Measurements from ENCODE around the gene KNTC1. TPM values are rescaled to one million over a fixed set of nuclear protein-coding genes. Genes with fewer than 3 reads are reported as not detected.
A peak's percentile ranks its signal among the peaks of the same experiment; 100 is the strongest.
"Not testable (repeated sequence)": the region's sequence is repeated elsewhere in the genome, so short reads cannot be mapped to it uniquely, and the experiment has no call there.

Gene KNTC1
- total and polyA plus RNA-seq, 7 experiments from 2014 or later = 4.0 to 102 (median 30.9) TPM

GRCh38 chr12:122486805-122487426, 40.1 kb upstream of the KNTC1 start:
- no peaks in the 10 kb centered on the region for H3K27me3 Mint-ChIP-seq
- H3K27me3 ChIP-seq (ENCODE audit: control insufficient read depth in 2 of 2, insufficient read depth in 2 of 2, low read length in 2 of 2) = no peaks in the 10 kb centered on the region
- intact Hi-C loops (cut with micrococcal nuclease) = no loop called here
- peaks cover 0 to 17% (median 8%) of the 10 kb centered on the region in 7 donors for H3K4me1 Mint-ChIP-seq
- POLR2A ChIA-PET = no interaction called here
- H3K27ac ChIP-seq (ENCODE audit: low read depth, low read length) = no peak overlapping the region
- H3K9me3 ChIP-seq (ENCODE audit: control insufficient read depth in 2 of 3, low read length in 3 of 3) = no peaks in the 10 kb centered on the region
- DNase-seq (no peak), ATAC-seq (no peak)
- peaks cover 22 to 47% (median 34%) of the 10 kb centered on the region in 5 donors for H3K36me3 Mint-ChIP-seq
- H3K4me3 Mint-ChIP-seq = no peak overlapping the region
- CTCF ChIA-PET = no interaction called here
- no peaks in the 10 kb centered on the region for H3K4me1 ChIP-seq (ENCODE audit: control insufficient read depth in 2 of 2, insufficient read depth in 2 of 2, low read length in 2 of 2)
- H3K27ac Mint-ChIP-seq = peak overlapping the region in 2 of 9 donors; percentile 28 to 76
- H3K9me3 Mint-ChIP-seq = no peaks in the 10 kb centered on the region
- H3K4me3 ChIP-seq (ENCODE audit: low read length) = no peak overlapping the region
- H3K36me3 ChIP-seq (ENCODE audit: control insufficient read depth in 2 of 3, insufficient read depth in 3 of 3, low read length in 3 of 3) = peaks cover 11 to 82% (median 31%) of the 10 kb centered on the region in 3 experiments

- peaks cover 0 to 17% (median 12%) of the 10 kb centered on the region in 7 donors for H3K4me1 Mint-ChIP-seq
- peaks cover 22 to 51% (median 38%) of the 10 kb centered on the region in 5 donors for H3K36me3 Mint-ChIP-seq
- peaks cover 11 to 86% (median 24%) of the 10 kb centered on the region in 3 experiments for H3K36me3 ChIP-seq (ENCODE audit: control insufficient read depth in 2 of 3, insufficient read depth in 3 of 3, low read length in 3 of 3)
- intact Hi-C loops (cut with micrococcal nuclease); H3K4me3 Mint-ChIP-seq; H3K9me3 Mint-ChIP-seq; H3K27me3 Mint-ChIP-seq; DNase-seq; ATAC-seq; POLR2A ChIA-PET; H3K9me3 ChIP-seq (ENCODE audit: control insufficient read depth in 2 of 3, low read length in 3 of 3); H3K27ac Mint-ChIP-seq; H3K27ac ChIP-seq (ENCODE audit: low read depth, low read length); H3K27me3 ChIP-seq (ENCODE audit: control insufficient read depth in 2 of 2, insufficient read depth in 2 of 2, low read length in 2 of 2); H3K4me3 ChIP-seq (ENCODE audit: low read length); H3K4me1 ChIP-seq (ENCODE audit: control insufficient read depth in 2 of 2, insufficient read depth in 2 of 2, low read length in 2 of 2): not testable (repeated sequence)
- CTCF ChIA-PET = interaction anchor here (0.6 kb wide), 1 partner anchor 470 kb away, joined by 4 read pairs; no protein-coding TSS in a partner anchor
Observed at GRCh38 chr12:122487807-122488206, 39.2 kb upstream of the KNTC1 start.

GRCh38 chr12:122489038-122489437, 38.0 kb upstream of the KNTC1 start:
- ChIA-PET CTCF (no interaction called here), POLR2A (interaction anchor here (0.7 to 4.1 kb wide), 2 partner anchors 10 to 38 kb away, joined by 3 to 28 read pairs; partner anchors contain the start of genes KNTC1, RSRC2 and ZCCHC8)
- Histone ChIP-seq H3K4me3 (ENCODE audit: low read length) (no peak overlapping the region), H3K4me1 (ENCODE audit: control insufficient read depth in 2 of 2, insufficient read depth in 2 of 2, low read length in 2 of 2) (no peaks in the 10 kb centered on the region), H3K27ac (ENCODE audit: low read depth, low read length) (no peak overlapping the region), H3K27me3 (ENCODE audit: control insufficient read depth in 2 of 2, insufficient read depth in 2 of 2, low read length in 2 of 2) (no peaks in the 10 kb centered on the region), H3K9me3 (ENCODE audit: control insufficient read depth in 2 of 3, low read length in 3 of 3) (no peaks in the 10 kb centered on the region), H3K36me3 (ENCODE audit: control insufficient read depth in 2 of 3, insufficient read depth in 3 of 3, low read length in 3 of 3) (peaks cover 6 to 81% (median 23%) of the 10 kb centered on the region in 3 experiments)
- Mint-ChIP-seq H3K9me3 (no peaks in the 10 kb centered on the region), H3K27ac (peak overlapping the region in 1 of 9 donors; percentile 65), H3K27me3 (no peaks in the 10 kb centered on the region), H3K4me1 (peaks cover 0 to 15% (median 11%) of the 10 kb centered on the region in 7 donors), H3K4me3 (no peak overlapping the region), H3K36me3 (peaks cover 22 to 44% (median 34%) of the 10 kb centered on the region in 5 donors)
- intact Hi-C loops (cut with micrococcal nuclease) = no loop called here
- ATAC-seq (no peak), DNase-seq (no peak)

- Histone ChIP-seq H3K4me1 (ENCODE audit: control insufficient read depth in 2 of 2, insufficient read depth in 2 of 2, low read length in 2 of 2) (no peaks in the 10 kb centered on the region), H3K36me3 (ENCODE audit: control insufficient read depth in 2 of 3, insufficient read depth in 3 of 3, low read length in 3 of 3) (peaks cover 6 to 69% (median 22%) of the 10 kb centered on the region in 3 experiments), H3K9me3 (ENCODE audit: control insufficient read depth in 2 of 3, low read length in 3 of 3) (no peaks in the 10 kb centered on the region), H3K27ac (ENCODE audit: low read depth, low read length) (no peak overlapping the region), H3K4me3 (ENCODE audit: low read length) (no peak overlapping the region), H3K27me3 (ENCODE audit: control insufficient read depth in 2 of 2, insufficient read depth in 2 of 2, low read length in 2 of 2) (no peaks in the 10 kb centered on the region)
- CTCF ChIA-PET = interaction anchor here (0.6 kb wide), 1 partner anchor 64 kb away, joined by 3 read pairs; no protein-coding TSS in a partner anchor
- intact Hi-C loops (cut with micrococcal nuclease) = no loop called here
- DNase-seq (no peak), ATAC-seq (no peak)
- Mint-ChIP-seq H3K36me3 (peaks cover 14 to 38% (median 20%) of the 10 kb centered on the region in 5 donors), H3K9me3 (no peaks in the 10 kb centered on the region), H3K4me1 (peaks cover 6 to 27% (median 19%) of the 10 kb centered on the region in 7 donors), H3K4me3 (no peak overlapping the region), H3K27ac (peak overlapping the region in 2 of 9 donors; percentile 4 to 20), H3K27me3 (no peaks in the 10 kb centered on the region)
- POLR2A ChIA-PET = interaction anchor here (1.0 to 4.1 kb wide), 2 partner anchors 7 to 13 kb away, joined by 3 to 28 read pairs; partner anchors contain the start of gene ZCCHC8
Observed at GRCh38 chr12:122491991-122492390, 35.1 kb upstream of the KNTC1 start.

GRCh38 chr12:122493222-122493621, 33.8 kb upstream of the KNTC1 start:
- not testable (repeated sequence) for H3K9me3 Mint-ChIP-seq, H3K4me3 Mint-ChIP-seq

GRCh38 chr12:122495258-122495657, 31.8 kb upstream of the KNTC1 start:
- Histone ChIP-seq H3K36me3 (ENCODE audit: control insufficient read depth in 2 of 3, insufficient read depth in 3 of 3, low read length in 3 of 3) (peaks cover 0 to 40% (median 1%) of the 10 kb centered on the region in 3 experiments), H3K27me3 (ENCODE audit: control insufficient read depth in 2 of 2, insufficient read depth in 2 of 2, low read length in 2 of 2) (no peaks in the 10 kb centered on the region), H3K9me3 (ENCODE audit: control insufficient read depth in 2 of 3, low read length in 3 of 3) (no peaks in the 10 kb centered on the region), H3K4me3 (ENCODE audit: low read length) (no peak overlapping the region), H3K27ac (ENCODE audit: low read depth, low read length) (no peak overlapping the region), H3K4me1 (ENCODE audit: control insufficient read depth in 2 of 2, insufficient read depth in 2 of 2, low read length in 2 of 2) (peaks cover 0 to 4% of the 10 kb centered on the region in 2 donors)
- peaks cover 13 to 43% (median 35%) of the 10 kb centered on the region in 7 donors for H3K4me1 Mint-ChIP-seq
- ChIA-PET POLR2A (no interaction called here), CTCF (no interaction called here)
- H3K27ac Mint-ChIP-seq = peak overlapping the region in 1 of 9 donors; percentile 49
- no peak for ATAC-seq
- no peaks in the 10 kb centered on the region for H3K9me3 Mint-ChIP-seq
- H3K4me3 Mint-ChIP-seq = no peak overlapping the region
- no peak for DNase-seq
- H3K36me3 Mint-ChIP-seq = peaks cover 4 to 30% (median 8%) of the 10 kb centered on the region in 5 donors
- intact Hi-C loops (cut with micrococcal nuclease) = no loop called here
- no peaks in the 10 kb centered on the region for H3K27me3 Mint-ChIP-seq

More at GRCh38 chr12:122493222-122493621, 33.8 kb upstream of the KNTC1 start:
- Mint-ChIP-seq H3K4me1 (peaks cover 6 to 31% (median 23%) of the 10 kb centered on the region in 7 donors), H3K36me3 (peaks cover 12 to 35% (median 19%) of the 10 kb centered on the region in 5 donors)
- H3K4me3 ChIP-seq (ENCODE audit: low read length); intact Hi-C loops (cut with micrococcal nuclease); H3K9me3 ChIP-seq (ENCODE audit: control insufficient read depth in 2 of 3, low read length in 3 of 3); CTCF ChIA-PET; H3K27ac Mint-ChIP-seq; H3K27me3 Mint-ChIP-seq; H3K27ac ChIP-seq (ENCODE audit: low read depth, low read length); ATAC-seq; H3K27me3 ChIP-seq (ENCODE audit: control insufficient read depth in 2 of 2, insufficient read depth in 2 of 2, low read length in 2 of 2); H3K4me1 ChIP-seq (ENCODE audit: control insufficient read depth in 2 of 2, insufficient read depth in 2 of 2, low read length in 2 of 2); DNase-seq: not testable (repeated sequence)
- POLR2A ChIA-PET = interaction anchor here (1.0 kb wide), 1 partner anchor 14 kb away, joined by 3 read pairs; no protein-coding TSS in a partner anchor
- peaks cover 2 to 57% (median 12%) of the 10 kb centered on the region in 3 experiments for H3K36me3 ChIP-seq (ENCODE audit: control insufficient read depth in 2 of 3, insufficient read depth in 3 of 3, low read length in 3 of 3)
